ENCODE data around the gene OPCML.

OPCML gene

DNA sequence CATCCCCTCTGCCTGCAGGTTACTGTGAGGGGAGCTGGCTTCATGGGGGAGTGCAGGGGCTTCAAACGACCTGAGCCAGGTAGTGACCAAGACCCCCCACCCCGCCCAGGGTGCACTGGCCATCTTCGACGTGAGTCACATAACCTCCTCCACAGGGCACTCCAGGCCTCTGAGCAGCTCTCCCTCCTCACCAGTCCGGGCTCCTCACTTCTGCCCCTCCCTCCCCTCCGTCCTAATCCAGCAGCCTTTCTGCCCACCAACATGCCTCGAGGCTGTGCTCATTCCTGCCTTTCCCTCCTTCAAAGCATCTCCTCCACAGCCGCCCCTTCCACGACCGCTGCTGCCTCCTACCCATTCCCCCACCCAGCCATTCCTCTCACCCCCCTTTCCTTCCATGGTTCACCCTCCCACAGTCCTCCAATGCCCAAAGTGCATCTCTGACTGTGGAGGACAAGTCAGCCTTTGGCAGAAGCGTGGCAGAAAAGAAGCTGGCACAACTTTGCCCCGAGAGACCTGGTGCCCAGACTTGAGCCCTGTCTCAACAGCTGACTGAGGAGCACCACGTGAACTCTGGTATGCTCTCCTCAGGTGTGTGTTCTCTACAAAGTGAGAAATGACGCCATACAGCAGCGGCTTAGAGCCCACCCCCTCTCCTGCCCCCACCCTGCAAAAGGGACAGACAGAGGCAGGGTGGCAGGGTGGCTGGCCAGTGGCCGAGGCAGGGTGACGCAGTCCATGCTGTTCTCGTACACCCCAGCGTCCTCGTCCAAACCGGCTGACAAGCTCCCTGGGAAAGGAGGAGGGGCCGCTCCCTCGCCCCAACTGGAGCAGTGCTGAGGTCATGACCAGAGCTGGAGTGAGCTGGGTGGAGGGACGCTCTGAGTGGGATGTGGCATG is 30.4 kb downstream of the OPCML start:
- H3K4me3 ChIP-seq (ENCODE audit: low read length), result no peak overlapping the region
- DNase-seq (ENCODE audit: low read depth), result no peak
- TF ChIP-seq, protein P1, sequence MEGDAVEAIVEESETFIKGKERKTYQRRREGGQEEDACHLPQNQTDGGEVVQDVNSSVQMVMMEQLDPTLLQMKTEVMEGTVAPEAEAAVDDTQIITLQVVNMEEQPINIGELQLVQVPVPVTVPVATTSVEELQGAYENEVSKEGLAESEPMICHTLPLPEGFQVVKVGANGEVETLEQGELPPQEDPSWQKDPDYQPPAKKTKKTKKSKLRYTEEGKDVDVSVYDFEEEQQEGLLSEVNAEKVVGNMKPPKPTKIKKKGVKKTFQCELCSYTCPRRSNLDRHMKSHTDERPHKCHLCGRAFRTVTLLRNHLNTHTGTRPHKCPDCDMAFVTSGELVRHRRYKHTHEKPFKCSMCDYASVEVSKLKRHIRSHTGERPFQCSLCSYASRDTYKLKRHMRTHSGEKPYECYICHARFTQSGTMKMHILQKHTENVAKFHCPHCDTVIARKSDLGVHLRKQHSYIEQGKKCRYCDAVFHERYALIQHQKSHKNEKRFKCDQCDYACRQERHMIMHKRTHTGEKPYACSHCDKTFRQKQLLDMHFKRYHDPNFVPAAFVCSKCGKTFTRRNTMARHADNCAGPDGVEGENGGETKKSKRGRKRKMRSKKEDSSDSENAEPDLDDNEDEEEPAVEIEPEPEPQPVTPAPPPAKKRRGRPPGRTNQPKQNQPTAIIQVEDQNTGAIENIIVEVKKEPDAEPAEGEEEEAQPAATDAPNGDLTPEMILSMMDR (IDR thresholded peaks at IDR 0.05; ENCODE audit: insufficient read depth, low read depth, low read length, missing control alignments), result no peak

DNA sequence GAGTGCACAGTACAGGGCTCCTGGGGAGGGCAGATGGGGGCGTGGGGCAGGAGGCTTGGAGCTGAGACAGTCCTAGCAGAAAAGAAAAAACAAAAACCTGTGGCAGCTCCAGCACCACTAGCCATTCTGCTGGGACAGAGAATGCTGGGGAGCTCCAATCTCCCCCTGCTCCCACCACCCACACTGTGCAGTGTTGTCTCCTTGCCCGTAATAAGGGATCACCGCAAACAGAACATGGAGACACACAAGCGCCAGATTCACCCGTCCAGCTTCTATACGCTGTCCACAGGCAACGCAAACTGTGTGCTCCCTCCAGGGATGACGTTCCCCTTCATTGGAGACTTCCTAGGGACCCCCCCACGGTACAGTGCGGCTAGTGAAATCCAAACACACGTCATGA is 31.4 kb downstream of the OPCML start:
- no peak for DNase-seq (ENCODE audit: low read depth)
- no peak overlapping the region for H3K4me3 ChIP-seq (ENCODE audit: low read length)
- TF ChIP-seq, protein P1 (IDR thresholded peaks at IDR 0.05; ENCODE audit: insufficient read depth, low read depth, low read length, missing control alignments), result no peak

DNA sequence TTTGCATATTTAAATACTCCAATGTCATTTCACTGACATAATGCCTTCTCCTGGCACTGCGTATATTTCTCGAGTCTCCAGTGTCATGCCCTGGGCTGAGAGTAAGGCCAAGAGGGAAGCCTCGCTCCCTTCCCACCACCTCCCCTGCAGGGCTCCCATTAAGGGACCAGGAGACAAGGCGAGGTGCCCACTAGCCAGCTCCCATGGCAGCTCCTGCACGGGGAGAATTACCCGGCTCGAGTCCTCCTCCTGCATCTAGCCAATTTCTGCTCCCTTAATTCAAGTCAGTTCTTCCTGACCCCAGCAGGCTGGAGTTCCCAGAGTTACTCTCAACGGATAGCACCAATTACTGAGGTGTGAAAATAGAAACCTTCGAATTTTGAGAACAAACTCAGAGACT is 31.9 kb downstream of the OPCML start:
- TF ChIP-seq, protein P1 (IDR thresholded peaks at IDR 0.05; ENCODE audit: insufficient read depth, low read depth, low read length, missing control alignments), result no peak
- DNase-seq (ENCODE audit: low read depth), result no peak
- H3K4me3 ChIP-seq (ENCODE audit: low read length), result no peak overlapping the region

DNA sequence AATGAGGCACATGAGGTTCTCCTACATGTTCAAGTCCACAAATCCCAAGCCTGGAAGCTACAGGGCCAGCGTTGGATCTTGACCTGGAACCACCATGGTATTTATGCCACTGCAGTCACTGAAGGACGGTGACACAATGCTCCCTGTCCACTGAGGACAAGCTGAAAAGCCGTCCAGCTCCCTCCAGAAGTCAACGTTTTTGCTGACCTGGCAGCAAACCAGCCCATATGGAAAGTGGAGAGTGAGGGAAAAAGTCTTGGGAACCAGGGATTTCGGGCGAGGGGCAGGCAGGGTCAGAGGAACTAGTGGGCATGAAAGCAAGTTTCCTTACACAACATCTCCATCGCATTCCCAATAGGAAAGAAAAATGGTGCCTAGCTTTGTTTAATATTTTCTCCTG is 33.3 kb downstream of the OPCML start:
- no peak overlapping the region for H3K4me3 ChIP-seq (ENCODE audit: low read length)
- TF ChIP-seq, protein P1 (IDR thresholded peaks at IDR 0.05; ENCODE audit: insufficient read depth, low read depth, low read length, missing control alignments), result no peak
- no peak for DNase-seq (ENCODE audit: low read depth)

DNA sequence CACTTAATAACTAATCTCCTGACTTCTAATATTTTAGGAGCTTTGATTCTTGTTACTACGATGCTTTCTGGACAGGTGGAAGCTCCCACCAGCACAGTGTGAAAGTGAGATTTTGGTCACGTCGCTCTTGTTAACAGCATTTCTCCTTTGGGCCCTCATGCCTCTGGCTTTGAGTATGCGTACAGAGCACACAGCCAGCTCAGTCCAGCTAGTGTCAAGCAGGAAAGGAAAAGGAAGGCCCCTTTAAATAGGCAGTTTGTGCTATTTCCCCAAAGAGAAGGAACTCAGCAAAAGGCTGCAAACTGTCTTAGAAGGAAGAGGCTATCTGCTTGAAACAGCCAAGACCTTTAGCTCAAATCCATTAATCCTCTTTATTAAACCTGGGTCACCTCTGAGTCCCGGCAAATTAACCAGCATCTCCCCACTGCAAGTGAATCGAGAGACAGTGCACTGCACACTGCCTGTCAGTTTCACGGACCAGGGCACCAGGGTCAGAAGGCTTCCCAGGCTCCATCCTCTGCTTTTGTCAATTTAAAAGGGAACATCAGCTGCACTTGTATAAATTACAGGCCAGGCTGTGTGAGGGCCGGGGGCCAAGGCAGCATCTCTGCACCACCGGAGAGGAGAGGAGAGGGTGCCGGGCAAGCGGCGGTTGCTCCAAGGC is 34.7 kb downstream of the OPCML start:
- no peak for DNase-seq (ENCODE audit: low read depth)
- H3K4me3 ChIP-seq (ENCODE audit: low read length), result no peak overlapping the region
- TF ChIP-seq, protein P1 (IDR thresholded peaks at IDR 0.05; ENCODE audit: insufficient read depth, low read depth, low read length, missing control alignments), result no peak

DNA sequence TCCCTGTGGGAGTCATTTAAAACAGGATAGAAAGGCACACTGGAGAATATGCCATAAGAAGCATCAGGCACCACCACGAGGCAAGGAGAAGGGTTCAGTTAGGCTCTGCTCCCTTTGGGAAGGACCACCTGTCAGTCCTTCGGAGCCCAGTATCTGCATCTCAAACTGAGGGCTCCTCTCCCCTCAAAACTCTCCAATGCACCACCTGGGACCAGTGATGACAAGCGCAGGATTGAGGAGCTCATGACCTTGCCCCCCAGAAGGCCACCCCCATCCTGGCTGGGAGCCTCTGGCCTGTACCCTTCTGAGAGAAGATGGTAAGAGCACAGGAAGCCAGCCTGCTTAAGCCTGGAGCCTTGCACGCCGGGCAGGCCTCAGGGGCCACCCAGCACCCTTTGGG is 39.4 kb downstream of the OPCML start:
- DNase-seq (ENCODE audit: low read depth), result no peak
- TF ChIP-seq, protein P1 (IDR thresholded peaks at IDR 0.05; ENCODE audit: insufficient read depth, low read depth, low read length, missing control alignments), result no peak
- H3K4me3 ChIP-seq (ENCODE audit: low read length), result no peak overlapping the region

Measured in epithelial cell of esophagus (primary cell).